ENCODE data around the gene BCL2L15. TPM values are rescaled to one million over a fixed set of nuclear protein-coding genes. Genes with fewer than 3 reads are reported as not detected.
A peak's percentile ranks its signal among the peaks of the same experiment; 100 is the strongest.

Gene BCL2L15
- total RNA-seq, 1 donor from 2014 or later, result 0.41 TPM

- peak; percentile 43 for DNase-seq
Measured at GRCh38 chr1:113905435-113905861, 18.1 kb upstream of the BCL2L15 start.

GRCh38 chr1:113904674-113905434, 17.5 kb upstream of the BCL2L15 start, which contains the start of the genes AP4B1 and DCLRE1B:
TSS of gene AP4B1 (minus strand) at chr1:113904799. CDS start at chr1:113904717, 82 bp downstream.
TSS of gene DCLRE1B (plus strand) at chr1:113905326. CDS start at chr1:113905587, 261 bp downstream.
- peak; percentile 100 for DNase-seq

DNA sequence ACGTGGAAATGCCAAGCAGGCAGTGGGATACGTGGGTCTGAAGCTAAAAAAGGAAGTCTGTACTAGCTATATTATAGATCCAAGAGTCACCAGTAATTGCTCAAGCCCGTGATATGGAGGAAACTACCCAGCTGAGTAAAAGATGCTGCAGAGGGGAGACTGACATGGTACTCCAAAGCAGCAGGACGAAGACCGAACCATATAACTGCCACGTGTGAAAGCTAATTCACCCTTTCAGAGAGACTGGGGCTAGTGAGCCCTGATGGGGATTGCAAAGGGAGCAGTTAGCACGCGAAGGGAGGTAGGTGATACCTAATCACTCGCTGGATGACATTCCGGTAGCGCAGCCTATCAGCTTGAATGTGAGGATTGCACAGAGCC, 16.9 kb upstream of the BCL2L15 start:
- DNase-seq, result no peak

DNA sequence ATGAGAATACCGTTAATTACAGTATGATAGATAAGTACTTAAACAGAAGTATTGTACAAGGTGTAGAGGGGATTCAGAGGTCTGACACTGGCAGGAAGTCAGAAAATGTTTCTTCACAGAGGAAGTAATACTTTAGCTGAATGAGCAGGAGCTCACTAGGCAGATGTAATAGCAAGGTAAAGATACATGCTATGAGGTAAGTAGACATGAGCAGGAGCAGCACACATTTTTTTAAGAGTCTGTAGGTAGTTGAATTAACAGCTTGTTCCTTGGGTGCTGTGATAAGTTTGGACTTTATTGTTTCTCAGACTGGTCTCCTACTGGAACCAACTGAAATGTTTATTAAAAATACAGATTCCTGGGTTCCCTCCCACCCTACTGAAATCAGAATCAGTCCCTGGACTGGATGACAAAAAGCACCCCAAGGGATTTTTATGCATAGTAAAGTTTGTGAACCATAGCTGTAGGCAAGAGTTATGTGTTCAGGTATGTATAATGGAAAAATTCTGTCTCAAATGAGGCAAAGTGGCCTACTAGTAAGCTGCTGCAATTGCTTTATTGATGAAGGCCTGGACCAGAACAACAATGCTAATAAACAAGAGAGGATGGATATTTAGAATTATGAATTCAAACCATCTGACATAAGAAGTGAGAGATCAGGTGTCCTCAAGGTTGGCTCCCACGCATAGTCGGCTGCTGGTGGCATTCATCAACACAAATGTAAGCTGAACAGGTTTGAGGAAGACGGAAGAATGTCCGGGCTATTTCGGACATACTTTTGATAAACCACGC, 16.3 kb upstream of the BCL2L15 start:
- DNase-seq, result no peak

DNA sequence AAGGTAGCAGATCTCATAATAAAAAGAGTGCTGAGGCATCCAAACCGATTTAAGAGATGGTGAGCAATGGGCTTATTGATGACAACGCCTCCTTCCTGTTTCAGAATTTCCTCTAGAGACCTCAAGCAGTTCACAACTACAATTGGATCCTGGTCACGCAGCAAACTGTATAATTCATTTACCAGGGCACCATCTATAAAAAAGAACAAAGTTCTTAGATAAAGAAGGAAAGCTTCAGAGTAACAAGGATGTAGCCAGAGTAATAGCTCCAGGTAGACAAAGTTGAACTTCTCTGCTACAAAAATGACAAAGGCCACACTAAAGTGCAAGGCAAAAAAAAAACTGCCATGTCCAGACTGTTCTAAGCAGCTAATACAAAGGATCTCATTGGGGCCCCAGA, 13.8 kb upstream of the BCL2L15 start:
- DNase-seq, result no peak

DNA sequence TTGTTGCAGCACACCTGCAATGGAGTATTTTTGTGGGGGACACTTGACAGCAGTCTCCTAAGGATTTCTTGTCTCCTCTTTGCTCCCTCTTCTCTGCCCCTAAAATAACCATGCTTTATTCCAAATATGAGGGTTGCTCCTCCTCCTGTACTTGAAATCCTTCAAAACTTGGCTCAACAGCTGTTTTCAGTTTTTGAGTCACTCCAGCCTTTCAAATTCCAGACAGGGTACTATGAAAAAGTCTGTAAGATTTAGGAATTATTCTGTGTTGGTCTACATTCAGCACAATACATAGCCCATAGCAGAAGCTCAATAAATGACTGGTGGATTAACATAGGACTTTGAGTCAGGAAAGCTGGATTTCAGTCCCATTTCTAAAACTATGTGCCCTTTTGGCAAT, 11.7 kb upstream of the BCL2L15 start:
- DNase-seq, result no peak

DNA sequence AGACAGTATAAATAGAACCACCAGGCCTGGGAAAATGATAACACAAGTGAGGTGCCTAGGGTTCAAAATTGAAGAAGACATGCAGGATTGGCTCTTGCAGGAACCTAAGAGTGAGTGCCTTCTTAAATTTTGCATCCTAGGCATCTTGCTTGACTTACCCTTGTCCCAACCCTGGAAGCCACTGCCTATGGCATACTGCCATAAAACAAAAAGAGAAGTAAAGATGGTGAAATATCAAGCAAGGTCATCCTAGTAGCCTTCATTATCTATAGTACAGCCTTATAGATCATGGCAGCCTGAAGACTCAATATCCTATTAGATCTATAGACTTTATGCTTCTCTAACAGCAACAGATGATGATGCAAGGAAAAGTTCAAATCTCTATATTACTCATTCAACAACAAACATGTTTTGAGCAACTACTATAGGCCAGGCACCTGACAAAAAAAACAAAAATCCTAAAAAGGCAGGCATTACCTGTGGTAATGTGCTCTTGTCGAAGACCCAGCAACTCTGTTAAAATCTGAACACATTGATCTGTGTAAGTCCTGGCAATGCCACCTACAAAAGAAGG, 10.9 kb upstream of the BCL2L15 start:
- DNase-seq, result no peak

DNA sequence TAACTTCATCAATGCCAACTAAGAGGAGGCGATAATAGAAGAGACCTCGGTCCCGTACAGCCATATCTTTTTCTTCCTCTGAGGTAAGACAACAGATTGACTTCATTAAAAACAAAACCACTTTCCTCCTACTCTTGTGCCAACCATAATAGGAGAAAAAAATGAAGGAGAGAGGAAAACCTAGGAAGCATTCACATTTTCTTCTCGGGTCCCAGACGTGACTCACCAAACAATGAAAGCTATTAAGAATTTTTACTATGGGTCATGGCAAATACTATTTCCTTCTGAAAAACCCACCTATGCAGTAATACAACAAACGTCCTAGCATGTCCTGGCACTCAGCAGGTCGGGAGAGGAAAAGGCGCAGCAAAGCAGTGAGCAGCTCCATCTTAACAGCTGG, 8.6 kb upstream of the BCL2L15 start:
- no peak for DNase-seq

DNA sequence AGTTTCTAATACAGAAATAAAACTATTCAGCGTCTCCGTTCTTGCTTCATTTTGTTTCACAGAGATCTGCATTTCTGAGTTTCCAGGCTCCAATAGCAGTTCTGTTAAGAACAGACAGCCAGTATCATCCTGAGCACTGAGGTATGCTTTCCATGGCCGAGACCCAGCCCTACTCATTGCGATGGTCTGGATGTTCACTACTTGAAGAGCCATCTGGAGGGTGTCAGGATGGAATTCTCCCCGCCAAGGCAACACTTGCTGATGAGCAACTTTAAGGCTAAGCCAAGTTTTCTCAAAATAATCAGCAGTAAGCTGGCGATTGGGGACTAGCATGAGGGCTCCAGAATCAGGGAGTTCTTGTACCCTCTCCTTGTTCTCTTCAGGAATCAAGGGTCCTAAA, 7.7 kb upstream of the BCL2L15 start:
- no peak for DNase-seq

GRCh38 chr1:113893267-113893666, 5.9 kb upstream of the BCL2L15 start:
- DNase-seq, result no peak

DNA sequence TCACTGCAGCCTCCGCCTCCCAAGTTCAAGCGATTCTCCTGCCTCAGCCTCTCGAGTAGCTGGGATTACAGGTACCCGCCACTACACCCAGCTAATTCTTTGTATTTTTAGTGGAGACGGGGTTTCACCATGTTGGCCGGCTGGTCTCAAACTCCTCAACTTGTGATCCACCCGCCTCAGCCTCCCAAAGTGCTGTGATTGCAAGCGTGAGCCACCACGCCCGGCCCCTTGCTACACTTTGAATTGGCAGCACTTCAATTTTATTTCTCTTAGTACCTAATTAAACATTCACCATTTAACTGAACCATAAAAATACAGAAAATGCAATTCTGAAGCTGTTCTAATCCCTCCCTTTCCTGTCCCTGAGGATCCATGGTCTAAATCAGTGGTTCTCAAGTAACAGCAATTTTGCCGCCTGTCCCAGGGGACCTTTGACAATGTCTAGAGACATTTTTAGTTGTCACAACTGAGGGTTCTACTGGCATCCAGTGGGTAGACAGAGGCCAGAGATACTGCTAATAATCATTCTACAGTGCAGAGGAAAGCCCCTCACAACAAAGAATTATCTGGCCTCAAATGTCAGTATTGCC, 4.3 kb upstream of the BCL2L15 start:
- DNase-seq, result no peak

GRCh38 chr1:113890816-113891215, 3.4 kb upstream of the BCL2L15 start:
- no peak for DNase-seq

DNA sequence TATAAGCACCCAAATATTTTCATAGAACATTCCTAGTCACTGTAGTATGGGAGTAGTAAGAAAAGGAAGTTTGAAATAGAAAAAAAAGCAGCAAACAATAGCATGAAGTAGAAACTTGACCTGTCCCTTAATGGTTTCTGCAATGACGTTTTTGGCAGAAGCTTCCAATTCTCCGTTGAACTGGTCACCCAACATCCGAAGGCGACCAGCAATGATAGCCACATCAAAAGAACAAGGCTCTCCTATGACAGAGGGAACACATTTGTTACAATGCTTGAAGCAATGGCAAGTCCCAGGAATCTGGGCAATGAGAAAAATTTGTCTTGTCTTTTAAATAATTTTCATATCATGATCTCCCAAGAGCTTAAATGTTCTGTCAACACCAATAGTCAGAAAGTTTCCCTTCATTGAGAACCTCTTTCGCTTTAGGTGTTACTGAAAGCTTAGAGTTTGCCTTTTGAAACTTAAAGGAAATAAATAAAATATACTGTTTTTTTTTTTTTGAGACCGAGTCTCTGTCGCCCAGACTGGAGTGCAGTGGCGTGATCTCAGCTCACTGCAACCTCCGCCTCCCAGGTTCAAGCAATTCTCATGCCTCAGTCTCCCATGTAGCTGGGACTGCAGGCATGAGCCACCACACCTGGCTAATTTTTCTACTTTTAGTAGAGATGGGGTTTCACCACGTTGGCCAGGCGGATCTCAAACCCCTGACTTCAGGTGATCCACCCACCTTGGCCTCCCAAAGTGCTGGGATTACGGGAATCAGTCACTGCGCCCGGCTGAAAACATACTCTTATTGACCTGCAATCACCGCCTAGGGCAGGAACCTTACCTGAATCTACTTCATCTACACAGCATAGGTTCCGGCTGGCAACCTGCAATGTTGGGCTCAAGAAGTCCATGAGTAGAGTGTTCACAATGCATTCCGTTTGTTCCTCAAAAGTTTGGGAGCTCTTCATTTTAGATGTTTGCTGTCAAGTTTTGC, 672 bp downstream of the BCL2L15 start:
- no peak for DNase-seq

GRCh38 chr1:113881661-113882060, 5.7 kb downstream of the BCL2L15 start:
- peak; percentile 25 for DNase-seq

- no peak for DNase-seq
Measured at GRCh38 chr1:113879739-113880038, 7.7 kb downstream of the BCL2L15 start.

DNA sequence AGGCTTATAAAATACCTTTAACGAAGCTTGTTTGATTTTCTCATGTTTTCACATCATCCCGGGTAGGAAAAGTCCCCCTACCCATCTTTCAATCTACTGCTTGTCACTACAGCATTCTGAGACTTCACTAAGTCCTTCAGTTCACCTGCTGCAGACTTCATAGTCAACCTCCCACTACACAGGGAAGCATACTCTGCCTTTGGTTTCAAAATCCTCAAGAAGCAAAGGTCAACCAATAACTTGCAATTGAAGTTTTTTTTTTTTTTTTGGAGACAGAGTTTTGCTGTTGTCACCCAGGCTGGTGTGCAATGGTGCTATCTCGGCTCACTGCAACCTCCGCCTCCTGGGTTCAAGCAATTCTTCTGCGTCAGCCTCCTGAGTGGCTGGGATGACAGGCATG, 11.2 kb downstream of the BCL2L15 start:
- DNase-seq, result no peak

DNA sequence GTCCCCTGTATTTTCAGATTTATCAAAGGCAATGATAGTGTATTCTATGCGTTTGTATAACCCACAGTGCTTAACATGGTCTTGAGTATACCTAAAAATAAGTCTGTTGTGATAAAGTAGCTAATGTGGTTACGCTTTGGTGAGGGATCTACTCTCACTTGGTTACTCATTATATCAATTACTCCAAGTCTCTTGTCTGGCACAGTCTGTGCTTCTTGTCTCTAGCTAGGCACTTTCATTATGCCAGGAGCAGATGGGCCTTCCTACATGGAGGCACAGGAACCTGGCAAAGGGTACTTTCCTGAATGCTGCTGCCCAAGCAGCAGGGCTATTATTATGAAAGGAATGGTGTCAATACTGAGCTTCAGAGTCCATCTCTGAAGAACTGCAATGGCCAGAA, 11.7 kb downstream of the BCL2L15 start:
- DNase-seq, result no peak

DNA sequence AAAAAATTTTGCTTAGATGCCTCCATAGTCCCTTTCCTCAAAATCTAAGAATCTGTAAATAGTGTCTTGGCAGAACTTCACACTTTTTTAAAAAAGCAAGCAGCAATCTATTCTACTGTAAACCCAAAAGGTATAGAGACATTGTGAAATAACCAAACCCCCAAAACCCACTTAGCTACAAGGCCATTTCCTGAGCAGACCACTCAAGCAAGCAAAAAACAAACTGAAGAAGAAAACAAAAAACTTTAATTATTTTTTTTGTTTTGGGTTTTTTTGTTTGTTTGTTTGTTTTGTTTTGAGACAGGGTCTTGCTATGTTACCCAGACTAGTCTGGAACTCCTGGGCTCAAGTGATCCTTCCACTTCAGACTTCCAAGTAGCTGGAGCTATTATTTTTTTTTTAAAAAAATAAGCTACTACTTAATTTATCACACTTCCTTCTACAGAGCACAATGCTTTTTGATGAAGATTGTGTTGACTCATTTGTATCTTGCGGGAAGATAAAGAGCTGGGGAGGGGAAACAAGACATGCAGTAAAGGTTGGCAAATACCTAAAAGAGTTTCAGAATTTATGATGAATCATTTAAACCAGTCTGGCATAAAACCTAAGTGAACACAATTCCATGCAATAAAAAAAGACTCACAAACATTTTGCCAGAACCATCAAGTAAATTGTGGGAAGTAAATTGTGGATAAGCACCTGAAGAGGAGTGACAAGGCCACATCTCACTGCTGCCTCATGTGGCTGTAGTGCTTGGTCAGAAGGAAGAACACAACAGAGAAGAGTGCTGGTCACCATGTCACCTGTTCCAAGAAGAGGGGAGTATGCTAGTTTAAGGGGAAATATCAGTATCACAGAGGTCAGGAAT, 13.1 kb downstream of the BCL2L15 start:
- DNase-seq, result no peak

- no peak for DNase-seq
Measured at GRCh38 chr1:113872219-113872935, 15.0 kb downstream of the BCL2L15 start.

GRCh38 chr1:113871597-113872113, 15.7 kb downstream of the BCL2L15 start, which contains the start of gene PTPN22:
TSS of gene PTPN22 (minus strand) at chr1:113871712.
- peak; percentile 7 for DNase-seq

Measured in tongue (tissue), 2 donors.